Measurements from ENCODE around the gene MRPS31. TPM values are rescaled to one million over a fixed set of nuclear protein-coding genes. Genes with fewer than 3 reads are reported as not detected.

The MRPS31 gene
- total and polyA plus RNA-seq, 10 of the 15 experiments (the other 5 are each of a cell fraction or from before 2014, with no cell fraction given): 20.3 to 60.9 (median 43.1) TPM

DNA sequence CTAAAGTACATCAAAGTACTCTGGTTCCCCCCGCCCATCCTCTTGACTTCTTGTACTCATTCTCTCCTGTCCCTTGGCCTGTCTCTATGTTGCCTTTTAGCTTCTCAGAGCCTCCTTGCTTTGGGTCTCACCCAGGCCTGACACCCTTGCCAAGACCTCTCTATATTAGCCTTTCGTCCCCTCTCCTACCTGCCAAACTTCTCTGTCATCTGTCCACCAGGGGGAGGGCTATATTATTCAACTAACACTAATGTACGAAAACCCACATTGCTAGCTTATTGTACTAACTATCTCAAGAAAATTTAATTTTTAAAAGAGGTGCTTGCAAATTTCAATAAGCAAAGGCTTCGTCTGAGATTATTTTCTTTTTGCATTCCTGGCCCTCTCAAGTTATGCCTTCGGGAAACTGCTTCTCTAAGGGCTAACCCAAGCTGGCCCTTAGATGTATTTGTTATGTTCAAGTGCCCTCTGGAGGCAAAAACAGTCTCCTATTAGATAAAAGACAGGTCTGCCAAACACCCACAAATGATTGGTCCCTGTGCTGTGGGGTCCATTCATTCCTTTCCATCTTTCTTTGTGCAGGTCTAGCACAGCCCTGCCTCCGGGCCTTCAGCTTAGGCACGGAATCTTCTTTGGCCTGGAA lies 6.3 kb upstream of the MRPS31 start (continued):
- peak; percentile 73 for TF ChIP-seq RAD21 (IDR thresholded peaks at IDR 0.05; ENCODE audit: insufficient read depth, low read depth, low read length)
- TF ChIP-seq CBFB (IDR thresholded peaks at IDR 0.05; ENCODE audit: low read depth): 0 out of 2 replicates have a peak, but pooled peaks have one; percentile 7
- TF ChIP-seq, protein P1, sequence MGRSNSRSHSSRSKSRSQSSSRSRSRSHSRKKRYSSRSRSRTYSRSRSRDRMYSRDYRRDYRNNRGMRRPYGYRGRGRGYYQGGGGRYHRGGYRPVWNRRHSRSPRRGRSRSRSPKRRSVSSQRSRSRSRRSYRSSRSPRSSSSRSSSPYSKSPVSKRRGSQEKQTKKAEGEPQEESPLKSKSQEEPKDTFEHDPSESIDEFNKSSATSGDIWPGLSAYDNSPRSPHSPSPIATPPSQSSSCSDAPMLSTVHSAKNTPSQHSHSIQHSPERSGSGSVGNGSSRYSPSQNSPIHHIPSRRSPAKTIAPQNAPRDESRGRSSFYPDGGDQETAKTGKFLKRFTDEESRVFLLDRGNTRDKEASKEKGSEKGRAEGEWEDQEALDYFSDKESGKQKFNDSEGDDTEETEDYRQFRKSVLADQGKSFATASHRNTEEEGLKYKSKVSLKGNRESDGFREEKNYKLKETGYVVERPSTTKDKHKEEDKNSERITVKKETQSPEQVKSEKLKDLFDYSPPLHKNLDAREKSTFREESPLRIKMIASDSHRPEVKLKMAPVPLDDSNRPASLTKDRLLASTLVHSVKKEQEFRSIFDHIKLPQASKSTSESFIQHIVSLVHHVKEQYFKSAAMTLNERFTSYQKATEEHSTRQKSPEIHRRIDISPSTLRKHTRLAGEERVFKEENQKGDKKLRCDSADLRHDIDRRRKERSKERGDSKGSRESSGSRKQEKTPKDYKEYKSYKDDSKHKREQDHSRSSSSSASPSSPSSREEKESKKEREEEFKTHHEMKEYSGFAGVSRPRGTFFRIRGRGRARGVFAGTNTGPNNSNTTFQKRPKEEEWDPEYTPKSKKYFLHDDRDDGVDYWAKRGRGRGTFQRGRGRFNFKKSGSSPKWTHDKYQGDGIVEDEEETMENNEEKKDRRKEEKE (IDR thresholded peaks at IDR 0.05): no peak

DNA sequence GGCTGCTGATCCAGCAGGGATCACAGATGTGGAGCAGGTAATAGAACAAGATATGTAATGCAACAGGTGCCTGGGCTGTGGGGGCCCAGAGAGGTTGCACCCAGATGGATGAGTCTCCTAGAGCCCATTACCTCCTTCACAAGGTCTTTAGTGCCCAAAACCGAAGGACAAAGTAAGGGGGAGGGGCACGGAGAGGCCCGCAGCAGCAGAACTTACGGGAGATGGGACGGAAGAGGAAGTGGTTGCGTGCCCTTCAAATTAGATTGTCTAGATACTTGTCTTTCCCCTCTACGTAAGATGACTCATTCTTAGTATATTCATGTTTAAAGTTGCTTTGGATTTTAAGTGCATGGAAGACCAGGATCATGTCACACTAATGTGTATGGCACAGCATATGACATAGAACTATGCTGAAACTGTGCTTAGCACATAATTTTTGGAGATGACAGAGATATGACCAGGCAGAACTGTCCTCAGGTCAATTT lies 5.7 kb upstream of the MRPS31 start:
- H3K27ac ChIP-seq (ENCODE audit: control insufficient read depth, insufficient read depth): peak overlapping the region; percentile 17; the same call in 1 of the 2 replicates
- no peak for FAIRE-seq
- in situ Hi-C loops (cut with MboI): loop anchor here (5.0 kb wide), 1 partner anchor 714 kb away; no protein-coding TSS in a partner anchor
- H3K4me2 ChIP-seq (ENCODE audit: control insufficient read depth, insufficient read depth): peak overlapping the region; percentile 40
- no peaks in the 10 kb centered on the region for H3K9me3 ChIP-seq (replicated peaks; ENCODE audit: control insufficient read depth, insufficient read depth, low read length)
- SMC1A ChIA-PET (ENCODE audit: uncharacterized antibody, unreplicated experiment): interaction anchor here (0.6 to 2.6 kb wide), 36 partner anchors 8 to 1093 kb away, joined by 3 to 15 read pairs (median 4); partner anchors contain the start of gene SLC25A15
- no peaks in the 10 kb centered on the region for H3K36me3 ChIP-seq (ENCODE audit: control insufficient read depth in 2 of 2, insufficient read depth in 2 of 2, low read length in 1 of 2)
- BruUV-seq (replicated peaks): no TSS peak
- H3K79me2 ChIP-seq (ENCODE audit: control insufficient read depth, insufficient read depth, low read length): no peaks in the 10 kb centered on the region
- peak; percentile 74 for ATAC-seq
- RAD21 ChIA-PET (ENCODE audit: unreplicated experiment): interaction anchor here (0.7 to 3.0 kb wide), 24 partner anchors 9 to 1160 kb away, joined by 3 to 19 read pairs (median 4); partner anchors contain the start of gene SLC25A15
- CTCF ChIA-PET: interaction anchor here (0.6 to 4.5 kb wide), 66 partner anchors 10 to 1161 kb away, joined by 3 to 36 read pairs (median 4); partner anchors contain the start of gene SLC25A15
- POLR2A ChIA-PET: interaction anchor here (0.6 to 1.3 kb wide), 3 partner anchors 10 to 1502 kb away, joined by 3 read pairs; no protein-coding TSS in a partner anchor
- H4K20me1 ChIP-seq (ENCODE audit: control insufficient read depth, insufficient read depth): no peaks in the 10 kb centered on the region
- peak overlapping the region; percentile 75 for H2AFZ ChIP-seq (ENCODE audit: control insufficient read depth, low read depth, low read length)
- DNase-seq (ENCODE audit: low read depth, low spot score): no peak
- intact Hi-C loops (cut with micrococcal nuclease; ENCODE audit: unreplicated experiment): loop anchor here (5.0 to 10.0 kb wide), 7 partner anchors 41 to 1089 kb away; partner anchors contain the start of gene FOXO1
- no peaks in the 10 kb centered on the region for H3K27me3 ChIP-seq (replicated peaks in 1 of 2; ENCODE audit: control insufficient read depth in 2 of 2, insufficient read depth in 2 of 2, low read length in 1 of 2)
- no peak overlapping the region for H3K4me3 ChIP-seq
- 0% methylated on average over 7 of the region's 7 CpGs for WGBS (ENCODE audit: insufficient coverage, insufficient replicate concordance, low lambda C conversion rate, missing lambda C conversion rate)
- peaks cover 11% of the 10 kb centered on the region for H3K4me1 ChIP-seq (ENCODE audit: control insufficient read depth, insufficient read depth, low read length)
- H3K9ac ChIP-seq (ENCODE audit: control insufficient read depth, insufficient read depth, low read length): no peak overlapping the region
- TF ChIP-seq GABPA (IDR thresholded peaks at IDR 0.05; ENCODE audit: low read depth) (0 out of 2 replicates have a peak, but pooled peaks have one; percentile 58), MYC (IDR thresholded peaks at IDR 0.05; ENCODE audit: insufficient read depth, insufficient read length, insufficient replicate concordance, low read length, severe bottlenecking) (no peak), HDGF (IDR thresholded peaks at IDR 0.05) (no peak), SPI1 (IDR thresholded peaks at IDR 0.05; ENCODE audit: borderline replicate concordance, insufficient read depth, low read depth, low read length) (peak; percentile 71), CREB1 (IDR thresholded peaks at IDR 0.05; ENCODE audit: low read depth) (0 out of 2 replicates have a peak, but pooled peaks have one; percentile 25), ATF7 (IDR thresholded peaks at IDR 0.05; ENCODE audit: low read depth) (no peak), WRNIP1 (IDR thresholded peaks at IDR 0.05; ENCODE audit: borderline replicate concordance, low read depth, low read length) (no peak)
- TF ChIP-seq, protein P2, sequence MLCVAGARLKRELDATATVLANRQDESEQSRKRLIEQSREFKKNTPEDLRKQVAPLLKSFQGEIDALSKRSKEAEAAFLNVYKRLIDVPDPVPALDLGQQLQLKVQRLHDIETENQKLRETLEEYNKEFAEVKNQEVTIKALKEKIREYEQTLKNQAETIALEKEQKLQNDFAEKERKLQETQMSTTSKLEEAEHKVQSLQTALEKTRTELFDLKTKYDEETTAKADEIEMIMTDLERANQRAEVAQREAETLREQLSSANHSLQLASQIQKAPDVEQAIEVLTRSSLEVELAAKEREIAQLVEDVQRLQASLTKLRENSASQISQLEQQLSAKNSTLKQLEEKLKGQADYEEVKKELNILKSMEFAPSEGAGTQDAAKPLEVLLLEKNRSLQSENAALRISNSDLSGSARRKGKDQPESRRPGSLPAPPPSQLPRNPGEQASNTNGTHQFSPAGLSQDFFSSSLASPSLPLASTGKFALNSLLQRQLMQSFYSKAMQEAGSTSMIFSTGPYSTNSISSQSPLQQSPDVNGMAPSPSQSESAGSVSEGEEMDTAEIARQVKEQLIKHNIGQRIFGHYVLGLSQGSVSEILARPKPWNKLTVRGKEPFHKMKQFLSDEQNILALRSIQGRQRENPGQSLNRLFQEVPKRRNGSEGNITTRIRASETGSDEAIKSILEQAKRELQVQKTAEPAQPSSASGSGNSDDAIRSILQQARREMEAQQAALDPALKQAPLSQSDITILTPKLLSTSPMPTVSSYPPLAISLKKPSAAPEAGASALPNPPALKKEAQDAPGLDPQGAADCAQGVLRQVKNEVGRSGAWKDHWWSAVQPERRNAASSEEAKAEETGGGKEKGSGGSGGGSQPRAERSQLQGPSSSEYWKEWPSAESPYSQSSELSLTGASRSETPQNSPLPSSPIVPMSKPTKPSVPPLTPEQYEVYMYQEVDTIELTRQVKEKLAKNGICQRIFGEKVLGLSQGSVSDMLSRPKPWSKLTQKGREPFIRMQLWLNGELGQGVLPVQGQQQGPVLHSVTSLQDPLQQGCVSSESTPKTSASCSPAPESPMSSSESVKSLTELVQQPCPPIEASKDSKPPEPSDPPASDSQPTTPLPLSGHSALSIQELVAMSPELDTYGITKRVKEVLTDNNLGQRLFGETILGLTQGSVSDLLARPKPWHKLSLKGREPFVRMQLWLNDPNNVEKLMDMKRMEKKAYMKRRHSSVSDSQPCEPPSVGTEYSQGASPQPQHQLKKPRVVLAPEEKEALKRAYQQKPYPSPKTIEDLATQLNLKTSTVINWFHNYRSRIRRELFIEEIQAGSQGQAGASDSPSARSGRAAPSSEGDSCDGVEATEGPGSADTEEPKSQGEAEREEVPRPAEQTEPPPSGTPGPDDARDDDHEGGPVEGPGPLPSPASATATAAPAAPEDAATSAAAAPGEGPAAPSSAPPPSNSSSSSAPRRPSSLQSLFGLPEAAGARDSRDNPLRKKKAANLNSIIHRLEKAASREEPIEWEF (IDR thresholded peaks at IDR 0.05; ENCODE audit: insufficient replicate concordance, low read depth, low read length): no peak
